ENCODE measurements around the gene HSDL1. TPM values are rescaled to one million over a fixed set of nuclear protein-coding genes. Genes with fewer than 3 reads are reported as not detected.

Gene HSDL1
- total RNA-seq (10 to 100 TPM; 20.1 to 23.0 TPM), polyA plus RNA-seq (10 to 100 TPM in 1 of 2 donors, 1 to 10 TPM in 1; 9.9 to 11.4 TPM)

DNA sequence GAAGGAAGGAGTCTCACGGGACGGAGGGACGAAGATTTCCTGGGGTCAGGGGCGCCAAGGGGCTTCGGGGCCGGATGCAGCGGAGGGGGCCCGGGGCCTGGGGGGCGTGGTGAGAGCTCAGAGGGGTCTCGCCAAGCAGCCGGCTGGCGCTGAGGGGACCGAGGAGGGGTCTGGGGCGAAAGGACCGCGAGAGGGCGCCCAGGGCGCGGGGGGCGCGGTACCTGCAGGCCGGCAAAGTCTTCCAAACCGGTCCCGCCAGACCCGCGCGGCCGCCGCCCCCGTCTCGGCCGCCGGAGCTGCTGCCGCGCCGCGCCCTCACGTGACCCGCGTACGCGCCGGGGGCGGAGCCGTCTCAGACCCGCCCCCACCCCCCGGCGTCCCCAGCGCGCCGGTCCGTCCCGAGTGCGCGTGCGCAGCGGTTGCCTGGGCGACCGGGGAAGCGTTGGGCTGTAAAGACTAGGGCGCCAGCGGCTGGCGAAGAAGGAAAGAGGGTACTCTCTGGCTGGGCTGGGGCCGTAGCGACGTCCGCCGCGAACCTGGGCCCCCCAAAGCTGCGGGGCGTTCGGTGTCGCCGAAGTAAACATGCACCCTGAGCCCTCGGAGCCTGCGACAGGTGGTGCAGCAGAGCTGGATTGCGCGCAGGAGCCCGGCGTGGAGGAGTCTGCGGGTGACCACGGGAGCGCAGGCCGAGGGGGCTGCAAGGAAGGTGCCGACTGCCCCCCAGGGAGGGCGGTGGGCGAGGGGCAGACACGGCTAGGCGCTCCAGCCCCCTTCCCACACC is at the start of gene HSDL1, which contains the start of gene DNAAF1:
Gene HSDL1 (minus strand): TSS at position 319 of the 781 bp plus-strand sequence. CDS start 13,856 bp downstream, outside the sequence.
Gene DNAAF1 (plus strand): TSS at position 450 of the 781 bp plus-strand sequence. CDS start 133 bp downstream, at position 583.
- Mint-ChIP-seq H3K4me1 (peaks cover 4 to 19% (median 12%) of the 10 kb centered on the region in 4 donors), H3K4me3 (peak within 1 kb of the TSS; percentile 92 to 98 (median 94)), H3K9me3 (no peaks in the 10 kb centered on the region), H3K36me3 (peaks cover 0 to 7% of the 10 kb centered on the region in 2 donors), H3K27ac (peak within 1 kb of the TSS; percentile 49 to 95 (median 91)), H3K27me3 (peaks cover 3 to 6% of the 10 kb centered on the region in 2 donors)
- Histone ChIP-seq H3K27me3 (ENCODE audit: insufficient read depth, low read length) (no peaks in the 10 kb centered on the region), H3K9me3 (ENCODE audit: control insufficient read depth in 1 of 2, low read length in 2 of 2) (no peaks in the 10 kb centered on the region), H3K4me1 (ENCODE audit: insufficient read depth, low read length) (peaks cover 13% of the 10 kb centered on the region), H3K36me3 (ENCODE audit: insufficient read depth, low read length) (no peaks in the 10 kb centered on the region), H3K4me3 (ENCODE audit: low read length in 2 of 2) (peak within 1 kb of the TSS; percentile 61 to 78), H3K27ac (ENCODE audit: low read depth, low read length) (peak within 1 kb of the TSS; percentile 65)
- ChIA-PET CTCF (ENCODE audit: partially characterized antibody) (interaction anchor here (0.8 to 2.0 kb wide), 4 partner anchors 9 to 59 kb away, joined by 3 to 5 read pairs (median 4); partner anchors contain the start of genes MBTPS1 and TAF1C), POLR2A (ENCODE audit: partially characterized antibody) (interaction anchor here (0.8 to 4.2 kb wide), 6 partner anchors 13 to 57 kb away, joined by 3 to 55 read pairs (median 4); partner anchors contain the start of genes MBTPS1 and TAF1C)
- DNase-seq: peak; percentile 89 to 95 (median 93)
- intact Hi-C loops (cut with micrococcal nuclease): loop anchor here (1.0 kb wide), 2 partner anchors 29 to 42 kb away; partner anchors contain the start of genes MBTPS1 and TAF1C

DNA sequence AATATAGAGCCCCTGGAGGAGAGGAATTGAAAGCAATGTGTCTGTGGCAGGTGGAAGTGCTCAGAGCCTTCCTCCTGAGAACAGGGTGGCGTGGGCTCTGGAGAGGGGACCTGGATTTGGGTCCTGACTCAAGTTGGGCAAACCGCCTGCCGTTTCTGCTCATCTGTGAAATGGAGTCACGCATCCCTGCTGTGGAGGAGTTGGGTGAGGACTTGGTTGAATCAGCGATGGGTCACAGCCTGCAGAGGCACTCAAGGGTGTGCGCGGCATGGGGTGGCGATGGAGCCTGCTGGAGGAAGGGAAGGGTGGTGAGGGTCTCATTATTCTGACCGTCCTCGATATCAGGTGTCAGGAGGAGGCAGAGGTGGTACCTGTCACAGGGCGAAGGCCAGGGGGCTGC is 49.0 kb upstream of the HSDL1 start:
- peaks cover 3 to 18% (median 16%) of the 10 kb centered on the region in 4 donors for H3K4me1 Mint-ChIP-seq
- peaks cover 10% of the 10 kb centered on the region for H3K4me1 ChIP-seq (ENCODE audit: insufficient read depth, low read length)
- ChIA-PET POLR2A (ENCODE audit: partially characterized antibody) (interaction anchor here (0.6 kb wide), 1 partner anchor 77 kb away, joined by 3 read pairs; the partner anchor contains the start of gene MBTPS1), CTCF (ENCODE audit: partially characterized antibody) (interaction anchor here (1.2 kb wide), 1 partner anchor 128 kb away, joined by 3 read pairs; no protein-coding TSS in a partner anchor)
- no peak overlapping the region for H3K27ac ChIP-seq (ENCODE audit: low read depth, low read length)
- H3K27me3 Mint-ChIP-seq: no peaks in the 10 kb centered on the region
- no peak for DNase-seq
- peak overlapping the region in 6 of 8 donors; percentile 55 to 72 (median 69) for H3K4me3 Mint-ChIP-seq
- no peaks in the 10 kb centered on the region for H3K36me3 Mint-ChIP-seq
- no peaks in the 10 kb centered on the region for H3K9me3 ChIP-seq (ENCODE audit: control insufficient read depth in 1 of 2, low read length in 2 of 2)
- no peaks in the 10 kb centered on the region for H3K36me3 ChIP-seq (ENCODE audit: insufficient read depth, low read length)
- intact Hi-C loops (cut with micrococcal nuclease): no loop called here
- H3K27me3 ChIP-seq (ENCODE audit: insufficient read depth, low read length): no peaks in the 10 kb centered on the region
- peak overlapping the region in 4 of 7 donors; percentile 26 to 70 (median 43) for H3K27ac Mint-ChIP-seq
- H3K9me3 Mint-ChIP-seq: no peaks in the 10 kb centered on the region
- H3K4me3 ChIP-seq (ENCODE audit: low read length in 2 of 2): no peak overlapping the region

DNA sequence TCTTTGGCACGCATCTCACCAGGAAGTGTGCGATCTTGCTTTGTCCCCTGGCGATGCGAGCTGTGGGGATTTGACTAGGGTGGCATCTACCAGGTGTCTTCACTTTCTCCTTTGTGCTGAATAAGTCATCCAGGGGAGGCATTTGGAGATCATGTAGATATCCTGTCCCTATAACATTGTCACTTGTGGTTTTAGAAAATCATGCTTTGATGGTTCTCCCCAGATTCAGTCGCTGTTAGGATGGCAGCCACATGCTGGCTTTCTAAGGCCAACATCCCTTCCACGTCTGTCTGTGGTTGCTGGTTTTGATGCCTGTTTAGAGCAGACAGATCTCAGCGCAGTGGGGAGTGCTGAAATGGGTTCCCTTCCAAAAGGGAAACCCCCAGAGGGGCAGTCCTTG is 48.5 kb upstream of the HSDL1 start:
- peak overlapping the region in 5 of 8 donors; percentile 9 to 72 (median 69) for H3K4me3 Mint-ChIP-seq
- intact Hi-C loops (cut with micrococcal nuclease): no loop called here
- POLR2A ChIA-PET (ENCODE audit: partially characterized antibody): no interaction called here
- H3K27ac ChIP-seq (ENCODE audit: low read depth, low read length): no peak overlapping the region
- no peaks in the 10 kb centered on the region for H3K27me3 Mint-ChIP-seq
- no peaks in the 10 kb centered on the region for H3K27me3 ChIP-seq (ENCODE audit: insufficient read depth, low read length)
- H3K36me3 ChIP-seq (ENCODE audit: insufficient read depth, low read length): no peaks in the 10 kb centered on the region
- peak in 1 of 5 donors; percentile 10 for DNase-seq
- peak overlapping the region in 5 of 7 donors; percentile 25 to 70 (median 44) for H3K27ac Mint-ChIP-seq
- peaks cover 3 to 18% (median 16%) of the 10 kb centered on the region in 4 donors for H3K4me1 Mint-ChIP-seq
- CTCF ChIA-PET (ENCODE audit: partially characterized antibody): no interaction called here
- H3K4me1 ChIP-seq (ENCODE audit: insufficient read depth, low read length): peaks cover 10% of the 10 kb centered on the region
- H3K9me3 ChIP-seq (ENCODE audit: control insufficient read depth in 1 of 2, low read length in 2 of 2): no peaks in the 10 kb centered on the region
- H3K9me3 Mint-ChIP-seq: no peaks in the 10 kb centered on the region
- H3K4me3 ChIP-seq (ENCODE audit: low read length in 2 of 2): no peak overlapping the region
- H3K36me3 Mint-ChIP-seq: no peaks in the 10 kb centered on the region

DNA sequence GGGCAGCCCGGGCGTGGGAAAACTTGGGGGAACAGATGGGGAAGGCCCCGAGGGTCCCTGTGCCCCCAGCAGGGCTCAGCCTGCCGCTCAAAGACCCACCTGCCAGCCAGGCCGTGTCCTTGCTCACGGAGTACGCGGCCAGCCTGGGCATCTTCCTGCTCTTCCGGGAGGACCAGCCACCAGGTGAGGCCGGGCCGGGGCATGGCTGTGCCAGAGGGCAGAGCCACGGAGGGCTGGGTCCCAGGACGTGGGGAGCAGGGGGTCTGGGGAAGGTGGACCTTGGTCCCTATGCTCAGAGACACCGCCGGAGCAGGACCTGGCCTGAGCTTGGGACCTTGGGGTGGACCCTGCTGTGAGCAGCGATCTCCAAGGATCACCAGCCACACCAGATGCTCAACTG is 46.5 kb upstream of the HSDL1 start:
- Mint-ChIP-seq H3K9me3 (no peaks in the 10 kb centered on the region), H3K4me1 (peaks cover 3 to 25% (median 17%) of the 10 kb centered on the region in 4 donors), H3K27ac (no peak overlapping the region), H3K27me3 (no peaks in the 10 kb centered on the region), H3K4me3 (no peak overlapping the region), H3K36me3 (peaks cover 0 to 3% of the 10 kb centered on the region in 2 donors)
- H3K4me1 ChIP-seq (ENCODE audit: insufficient read depth, low read length): peaks cover 10% of the 10 kb centered on the region
- no peak overlapping the region for H3K27ac ChIP-seq (ENCODE audit: low read depth, low read length)
- intact Hi-C loops (cut with micrococcal nuclease): no loop called here
- no peaks in the 10 kb centered on the region for H3K27me3 ChIP-seq (ENCODE audit: insufficient read depth, low read length)
- ChIA-PET CTCF (ENCODE audit: partially characterized antibody) (no interaction called here), POLR2A (ENCODE audit: partially characterized antibody) (no interaction called here)
- DNase-seq: no peak
- H3K4me3 ChIP-seq (ENCODE audit: low read length in 2 of 2): no peak overlapping the region
- no peaks in the 10 kb centered on the region for H3K36me3 ChIP-seq (ENCODE audit: insufficient read depth, low read length)
- no peaks in the 10 kb centered on the region for H3K9me3 ChIP-seq (ENCODE audit: control insufficient read depth in 1 of 2, low read length in 2 of 2)

DNA sequence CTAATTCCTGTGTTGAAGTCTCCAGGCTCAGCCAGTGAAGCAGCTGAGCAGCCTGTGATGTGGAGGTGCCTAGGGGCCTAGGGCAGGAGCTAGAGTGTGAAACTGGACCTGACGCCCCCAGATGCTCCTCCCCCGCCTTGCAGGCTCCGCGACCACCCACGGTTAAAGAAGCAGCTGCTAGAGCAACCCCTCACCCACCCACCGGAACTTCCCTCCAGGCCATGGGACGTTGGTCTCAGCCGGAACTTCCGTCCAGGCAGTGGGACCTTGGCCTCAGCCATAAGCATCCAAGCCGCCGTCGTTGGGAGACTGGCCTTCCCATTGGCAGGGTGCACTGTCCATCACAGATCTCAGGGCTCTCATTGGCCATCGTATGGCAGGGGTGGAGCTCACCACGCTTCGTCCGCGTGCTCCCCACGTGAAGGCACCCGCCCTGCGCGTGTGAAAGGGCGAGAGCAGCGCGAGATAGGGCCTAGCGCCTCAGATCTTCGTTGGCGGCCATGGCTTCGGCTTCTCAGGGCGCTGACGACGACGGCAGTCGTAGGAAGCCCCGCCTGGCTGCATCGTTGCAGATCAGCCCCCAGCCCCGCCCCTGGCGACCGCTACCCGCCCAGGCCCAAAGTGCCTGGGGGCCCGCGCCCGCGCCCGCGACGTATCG is 45.9 kb upstream of the HSDL1 start, which contains the start of gene ADAD2:
Gene ADAD2 (plus strand): TSS at position 427 of the 658 bp plus-strand sequence. CDS start 74 bp downstream, at position 501.
- no peak within 1 kb of the TSS for H3K4me3 Mint-ChIP-seq

DNA sequence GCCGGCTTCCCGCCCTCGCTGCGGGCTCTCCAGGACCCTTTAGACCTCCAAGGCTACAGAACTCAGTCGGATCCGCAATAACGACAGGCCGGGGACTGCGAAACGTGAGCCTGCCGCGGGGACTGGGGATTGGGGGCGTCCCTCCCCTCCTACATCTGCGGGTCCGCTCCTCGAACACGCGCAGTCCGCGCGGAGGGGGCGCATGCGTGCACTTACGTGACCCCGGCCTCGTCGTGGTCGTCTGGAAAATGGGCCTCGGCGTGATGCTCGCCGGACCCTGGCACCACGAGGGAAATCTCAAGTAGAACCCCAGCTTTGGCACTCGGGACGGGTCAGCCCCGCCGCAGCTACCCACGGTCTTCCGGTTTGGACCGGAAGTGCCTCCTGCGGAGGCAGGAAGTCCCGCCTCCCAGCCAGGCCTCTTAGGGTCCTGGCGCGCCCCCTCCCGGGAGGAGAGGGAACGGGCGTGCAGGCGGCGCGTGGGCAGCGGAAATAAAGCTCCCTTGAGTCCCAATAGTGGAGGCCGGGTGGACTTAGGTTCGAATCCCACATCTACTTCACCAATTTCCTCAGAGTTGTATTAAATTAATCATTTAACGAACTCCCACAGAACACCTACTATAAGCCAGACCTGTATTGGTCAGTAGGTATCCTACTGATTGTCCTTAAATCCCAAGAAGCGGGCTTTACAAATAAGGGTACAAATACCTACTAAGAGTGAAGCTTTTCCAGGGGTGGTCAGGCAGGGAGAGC is 41.9 kb upstream of the HSDL1 start, which contains the start of gene TAF1C:
Gene TAF1C (minus strand): TSS at position 373 of the 753 bp plus-strand sequence. CDS start 2,069 bp downstream, outside the sequence.
- Histone ChIP-seq H3K27me3 (ENCODE audit: insufficient read depth, low read length) (no peaks in the 10 kb centered on the region), H3K9me3 (ENCODE audit: control insufficient read depth in 1 of 2, low read length in 2 of 2) (no peaks in the 10 kb centered on the region), H3K4me1 (ENCODE audit: insufficient read depth, low read length) (peaks cover 19% of the 10 kb centered on the region), H3K36me3 (ENCODE audit: insufficient read depth, low read length) (peaks cover 24% of the 10 kb centered on the region), H3K27ac (ENCODE audit: low read depth, low read length) (peak within 1 kb of the TSS; percentile 71), H3K4me3 (ENCODE audit: low read length in 2 of 2) (peak within 1 kb of the TSS; percentile 90 to 98)
- no peaks in the 10 kb centered on the region for H3K27me3 Mint-ChIP-seq
- POLR2A ChIA-PET (ENCODE audit: partially characterized antibody): interaction anchor here (0.6 to 2.3 kb wide), 10 partner anchors 9 to 379 kb away, joined by 3 to 36 read pairs (median 4); partner anchors contain the start of genes DNAAF1, HSBP1, HSDL1 and MBTPS1
- H3K27ac Mint-ChIP-seq: peak within 1 kb of the TSS; percentile 77 to 97 (median 94)
- peaks cover 9 to 20% of the 10 kb centered on the region in 2 donors for H3K36me3 Mint-ChIP-seq
- CTCF ChIA-PET (ENCODE audit: partially characterized antibody): interaction anchor here (0.6 to 3.3 kb wide), 35 partner anchors 9 to 378 kb away, joined by 3 to 55 read pairs (median 4); partner anchors contain the start of genes DNAAF1, HSDL1 and MBTPS1
- intact Hi-C loops (cut with micrococcal nuclease): loop anchor here (1.0 to 5.0 kb wide), 5 partner anchors 42 to 840 kb away; partner anchors contain the start of genes DNAAF1, HSBP1, HSDL1 and KIAA0513
- no peaks in the 10 kb centered on the region for H3K9me3 Mint-ChIP-seq
- peaks cover 10 to 32% (median 21%) of the 10 kb centered on the region in 4 donors for H3K4me1 Mint-ChIP-seq
- H3K4me3 Mint-ChIP-seq: peak within 1 kb of the TSS; percentile 91 to 95 (median 93)
- peak; percentile 83 to 88 (median 86) for DNase-seq

More for the DNA sequence above, 45.9 kb upstream of the HSDL1 start, which contains the start of gene ADAD2:
- intact Hi-C loops (cut with micrococcal nuclease): no loop called here
- Histone ChIP-seq H3K9me3 (ENCODE audit: control insufficient read depth in 1 of 2, low read length in 2 of 2) (no peaks in the 10 kb centered on the region), H3K36me3 (ENCODE audit: insufficient read depth, low read length) (no peaks in the 10 kb centered on the region), H3K27me3 (ENCODE audit: insufficient read depth, low read length) (no peaks in the 10 kb centered on the region), H3K27ac (ENCODE audit: low read depth, low read length) (no peak within 1 kb of the TSS), H3K4me1 (ENCODE audit: insufficient read depth, low read length) (peaks cover 15% of the 10 kb centered on the region), H3K4me3 (ENCODE audit: low read length in 2 of 2) (no peak within 1 kb of the TSS)
- Mint-ChIP-seq H3K9me3 (no peaks in the 10 kb centered on the region), H3K36me3 (peaks cover 0 to 3% of the 10 kb centered on the region in 2 donors), H3K27ac (peak within 1 kb of the TSS in 2 of 7 donors; percentile 36 to 65), H3K27me3 (no peaks in the 10 kb centered on the region), H3K4me1 (peaks cover 4 to 32% (median 20%) of the 10 kb centered on the region in 4 donors)
- no peak for DNase-seq
- ChIA-PET POLR2A (ENCODE audit: partially characterized antibody) (no interaction called here), CTCF (ENCODE audit: partially characterized antibody) (interaction anchor here (1.2 kb wide), 1 partner anchor 106 kb away, joined by 3 read pairs; no protein-coding TSS in a partner anchor)
